NB4 (cell line): ENCODE data around the gene AP1B1.

Experiments used
- DNase-seq: peaks from one replicate; pipeline ENCODE4 v3.0.0; 2010; ENCODE audit warnings: low read depth
- H3K4me3 ChIP-seq: one replicate; pipeline ENCODE4 v1.5.1; 2011; ENCODE audit warnings: mild to moderate bottlenecking, low read depth, low read length, moderate library complexity
- CTCF ChIP-seq: IDR thresholded peaks from one replicate; pipeline ENCODE4 v1.5.1; 2012; ENCODE audit warnings: low read depth, low read length
- MAX ChIP-seq: IDR thresholded peaks from 2 replicates; pipeline ENCODE4 v1.6.1; 2011; ENCODE audit warnings: low read depth, low read length
- MYC ChIP-seq: IDR thresholded peaks from 2 replicates; pipeline ENCODE4 v1.6.1; 2011; ENCODE audit warnings: low read depth, low read length
- POLR2A ChIP-seq: IDR thresholded peaks from 2 replicates; pipeline ENCODE4 v1.6.1; 2011; ENCODE audit warnings: mild to moderate bottlenecking; ENCODE audit not compliant: insufficient read length; ENCODE audit errors: extremely low read depth

AP1B1 gene

GRCh38 chr22:29388759-29389090 lies 355 bp upstream of the AP1B1 start:
- TF ChIP-seq MAX (no peak), CTCF (no peak), POLR2A (no peak), MYC (no peak)

GRCh38 chr22:29386708-29387107 lies 1.7 kb downstream of the AP1B1 start:
- no peak for TF ChIP-seq CTCF
- DNase-seq, result no peak
- H3K4me3 ChIP-seq, result peak overlapping the region; percentile 17

More at GRCh38 chr22:29388759-29389090, 355 bp upstream of the AP1B1 start:
- peak overlapping the region; percentile 60 for H3K4me3 ChIP-seq
- DNase-seq, result no peak

GRCh38 chr22:29385748-29386147 lies 2.6 kb downstream of the AP1B1 start:
- DNase-seq, result peak; percentile 32
- TF ChIP-seq CTCF (no peak), POLR2A (no peak), MYC (no peak), MAX (no peak)
- no peak overlapping the region for H3K4me3 ChIP-seq

- TF ChIP-seq MAX (no peak), CTCF (no peak), POLR2A (no peak), MYC (no peak)
- no peak for DNase-seq
- H3K4me3 ChIP-seq, result no peak overlapping the region
Measured at GRCh38 chr22:29385151-29385704, 3.1 kb downstream of the AP1B1 start.

GRCh38 chr22:29383740-29384139 lies 4.6 kb downstream of the AP1B1 start:
- DNase-seq, result no peak
- no peak overlapping the region for H3K4me3 ChIP-seq
- TF ChIP-seq CTCF, result no peak
- TF ChIP-seq MAX, result no peak
- no peak for TF ChIP-seq MYC
- no peak for TF ChIP-seq POLR2A

GRCh38 chr22:29382580-29383302 lies 5.6 kb downstream of the AP1B1 start:
- DNase-seq, result no peak
- H3K4me3 ChIP-seq, result no peak overlapping the region
- no peak for TF ChIP-seq MYC
- no peak for TF ChIP-seq CTCF
- no peak for TF ChIP-seq POLR2A
- no peak for TF ChIP-seq MAX
